ENCODE results near the gene ZNF853.
A peak's percentile ranks its signal among the peaks of the same experiment; 100 is the strongest.
"Not testable (repeated sequence)": the region's sequence is repeated elsewhere in the genome, so short reads cannot be mapped to it uniquely, and the experiment has no call there.

ZNF853 gene

DNA sequence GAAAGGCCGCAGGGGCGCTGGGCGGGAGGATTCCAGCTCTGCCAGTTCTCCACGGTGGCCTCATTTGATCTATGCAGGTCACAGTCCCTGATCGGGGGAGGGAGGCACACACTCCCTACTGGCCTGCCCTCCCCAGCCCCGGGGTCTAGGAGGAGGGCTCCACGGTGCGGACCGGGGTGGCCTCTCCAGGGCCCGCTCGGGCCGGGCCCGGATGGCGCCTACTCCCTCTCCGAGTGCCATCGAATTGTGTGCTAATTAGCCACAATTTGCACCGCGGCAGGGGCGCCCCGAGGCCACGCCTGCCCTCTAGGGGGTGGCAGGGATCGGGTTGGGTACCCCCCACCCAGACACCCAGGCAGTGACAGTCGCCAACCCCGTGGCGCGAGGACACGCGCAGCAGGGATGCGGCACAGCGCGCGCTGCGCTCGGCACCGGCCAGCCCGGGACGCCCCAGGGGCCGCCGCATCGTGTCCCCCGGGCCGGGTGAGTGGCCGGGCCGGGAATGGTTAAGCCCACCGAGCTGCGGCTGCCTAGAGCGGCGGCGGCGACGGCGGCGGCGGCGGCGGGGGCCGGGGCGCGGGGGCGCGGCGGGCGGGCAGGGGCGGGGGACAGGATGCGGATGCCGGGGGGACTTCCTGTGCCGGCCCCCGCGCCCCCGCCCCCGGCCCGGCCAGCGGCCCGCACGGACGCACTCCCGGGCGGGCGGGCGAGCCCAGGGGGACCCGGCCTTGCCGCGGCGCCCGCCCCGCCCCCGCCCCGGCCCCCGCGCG, at the start of gene ZNF853:
ZNF853 (plus strand) TSS at position 658 of the 770 bp plus-strand sequence. CDS start 565 bp downstream, outside the sequence.
- no peak for DNase-seq

DNA sequence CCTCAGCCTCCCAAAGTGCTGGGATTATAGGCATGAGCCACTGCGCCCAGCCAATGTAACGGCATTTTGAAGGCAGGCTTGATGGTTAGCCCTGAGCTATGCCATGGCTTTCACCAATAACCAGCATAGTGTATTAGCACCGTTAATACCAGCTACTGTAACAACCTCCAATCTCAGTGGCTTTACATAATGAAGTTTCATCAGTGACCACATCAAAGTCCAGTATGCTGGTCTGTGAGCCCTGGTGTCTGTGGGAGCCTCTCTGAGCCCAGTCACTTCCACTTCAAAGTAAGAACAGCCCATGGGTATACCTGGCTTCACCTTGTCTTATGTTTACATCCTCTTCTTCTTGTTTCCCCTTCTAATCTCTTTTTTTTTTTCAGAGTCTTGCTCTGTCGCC, 49.8 kb upstream of the ZNF853 start:
- DNase-seq: no peak

DNA sequence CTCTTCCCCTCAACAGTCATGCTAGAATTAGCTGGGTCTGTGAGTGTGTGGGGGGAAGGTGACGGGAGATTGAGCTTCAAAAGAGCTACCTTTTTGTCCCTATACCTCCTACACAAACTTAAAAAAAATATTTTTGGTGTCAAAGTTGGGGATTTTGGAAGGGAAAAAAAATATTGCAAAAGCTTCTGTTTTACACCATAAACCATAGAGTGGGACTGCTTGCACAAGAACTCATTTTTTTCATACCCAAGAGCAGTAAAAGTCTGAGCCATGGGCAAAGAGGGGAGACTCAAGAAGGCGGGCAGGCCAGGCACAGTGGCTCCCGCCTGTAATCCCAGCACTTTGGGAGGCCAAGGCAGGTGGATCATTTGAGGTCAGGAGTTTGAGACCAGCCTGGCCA, 47.5 kb upstream of the ZNF853 start:
- no peak for DNase-seq

DNA sequence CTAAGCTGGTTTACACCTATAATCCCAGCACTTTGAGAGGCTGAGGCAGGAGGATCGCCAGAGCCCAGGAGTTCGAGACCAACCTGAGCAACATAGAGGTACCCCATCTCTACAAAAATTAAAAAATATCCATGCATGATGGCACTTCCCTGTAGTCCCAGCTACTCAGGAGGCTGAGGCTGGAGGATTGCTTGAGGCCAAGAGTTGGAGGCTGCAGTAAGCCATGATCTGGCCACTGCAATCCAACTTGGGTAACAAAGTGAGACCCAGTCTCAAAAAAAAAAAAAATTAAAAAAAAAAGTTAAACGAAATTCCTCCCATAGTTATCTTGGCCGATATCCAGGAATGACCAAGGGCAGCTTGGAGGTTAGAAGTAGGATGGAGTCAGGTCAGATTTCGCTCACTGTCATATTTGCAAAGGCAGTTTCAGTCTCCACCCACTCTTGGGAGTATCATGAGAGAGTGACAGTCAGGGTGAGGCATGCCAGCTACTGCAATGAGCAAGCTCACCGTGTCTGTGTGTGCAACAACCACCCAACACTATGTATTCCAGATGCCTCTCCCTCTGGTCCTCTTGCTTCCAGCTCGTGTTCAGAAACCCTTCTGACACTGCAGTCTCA, 44.1 kb upstream of the ZNF853 start:
- DNase-seq: peak; percentile 2

DNA sequence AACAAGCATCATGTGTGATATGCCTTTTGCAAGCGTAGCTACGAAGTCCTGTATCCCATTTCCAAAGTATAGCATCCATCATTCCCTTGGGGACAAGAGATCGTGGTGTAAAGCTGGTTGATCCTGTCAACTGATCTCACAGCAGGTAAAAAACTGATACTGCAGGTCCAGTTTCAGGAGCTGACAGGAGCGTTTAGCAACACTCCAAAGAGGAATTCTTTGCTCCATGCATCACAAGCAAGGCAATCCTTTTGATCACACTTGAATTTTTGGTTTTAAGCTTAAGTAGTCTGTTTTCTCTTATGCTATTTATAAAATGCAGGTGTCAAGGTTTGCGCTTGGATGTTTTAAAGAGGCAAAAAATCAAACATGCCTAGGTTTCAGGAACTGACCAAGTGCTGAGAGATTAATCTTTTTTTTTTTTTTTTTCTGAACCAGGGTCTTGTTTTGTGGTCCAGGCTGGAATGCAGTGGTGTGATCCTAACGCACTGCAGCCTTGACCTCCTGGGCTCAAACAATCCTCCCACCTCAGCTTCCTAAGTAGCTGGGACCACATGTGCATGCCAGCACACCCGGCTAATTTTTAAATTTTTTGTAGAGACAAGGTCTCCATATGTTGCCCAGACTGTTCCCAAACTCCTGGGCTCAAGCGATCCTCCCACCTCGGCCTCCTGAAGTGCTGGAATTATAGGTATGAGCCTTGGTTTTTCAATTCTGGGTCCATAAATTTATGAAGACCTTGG, 40.0 kb upstream of the ZNF853 start:
- DNase-seq: no peak

DNA sequence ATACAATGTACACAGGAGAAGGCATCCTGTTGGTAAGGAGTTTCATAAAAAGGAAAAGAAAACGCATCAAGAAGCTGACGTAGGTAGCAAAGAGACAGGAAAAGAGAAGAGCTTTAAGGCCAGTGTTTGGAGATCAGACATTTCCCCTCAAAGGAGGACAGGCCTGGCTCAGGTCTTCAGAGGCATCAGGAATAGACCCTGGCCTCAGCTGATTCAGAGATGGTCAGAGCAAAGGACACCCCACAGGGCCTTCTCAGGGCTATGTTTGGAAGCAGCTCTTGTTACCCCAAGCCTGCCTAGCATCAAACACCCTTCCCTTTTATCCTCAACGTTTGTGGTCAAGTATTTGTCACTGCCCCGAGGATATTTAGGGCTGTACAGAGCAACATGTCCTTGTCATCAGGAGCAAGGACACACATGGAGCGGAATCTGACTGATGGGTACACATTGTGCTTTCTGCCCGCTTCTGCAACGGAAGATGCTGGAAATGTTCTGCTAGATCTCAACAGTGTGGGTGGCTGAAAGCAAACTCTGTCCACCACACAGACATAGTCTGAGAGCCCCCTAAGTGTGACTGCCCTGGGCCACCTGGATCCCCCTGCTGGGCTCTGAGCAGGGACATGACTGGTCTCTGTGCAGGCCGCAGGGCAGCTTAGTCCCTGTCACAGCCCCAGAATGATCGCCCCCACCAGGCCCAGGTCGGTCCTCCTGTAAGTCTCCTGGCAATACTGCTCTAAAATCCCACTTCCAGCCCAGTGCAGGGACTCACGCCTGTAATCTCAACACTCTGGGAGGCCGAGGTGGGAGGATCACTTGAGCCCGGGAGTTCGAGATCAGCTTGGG, 39.2 kb upstream of the ZNF853 start:
- DNase-seq: no peak

DNA sequence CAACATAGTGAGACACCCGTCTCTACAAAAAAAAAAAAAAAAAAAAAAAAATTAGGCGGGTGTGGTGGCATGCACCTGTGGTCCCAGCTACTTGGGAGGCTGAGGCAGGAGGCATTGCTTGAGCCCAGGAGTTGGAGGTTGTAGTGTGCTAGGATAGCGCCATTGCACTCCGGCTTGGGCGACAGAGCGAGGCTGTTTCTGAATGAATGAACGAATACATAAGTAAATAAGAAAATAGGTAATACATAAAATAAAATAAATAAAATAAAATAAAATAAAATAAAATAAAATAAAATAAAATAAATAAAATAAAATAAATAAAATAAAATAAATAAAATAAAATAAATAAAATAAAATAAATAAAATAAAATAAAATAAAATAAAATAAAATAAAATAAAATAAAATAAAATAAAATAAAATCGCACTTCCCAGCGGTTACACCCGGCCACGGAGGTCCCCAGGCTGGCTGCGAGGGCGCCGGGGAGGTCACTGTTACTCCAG, 38.5 kb upstream of the ZNF853 start:
- DNase-seq: not testable (repeated sequence)

DNA sequence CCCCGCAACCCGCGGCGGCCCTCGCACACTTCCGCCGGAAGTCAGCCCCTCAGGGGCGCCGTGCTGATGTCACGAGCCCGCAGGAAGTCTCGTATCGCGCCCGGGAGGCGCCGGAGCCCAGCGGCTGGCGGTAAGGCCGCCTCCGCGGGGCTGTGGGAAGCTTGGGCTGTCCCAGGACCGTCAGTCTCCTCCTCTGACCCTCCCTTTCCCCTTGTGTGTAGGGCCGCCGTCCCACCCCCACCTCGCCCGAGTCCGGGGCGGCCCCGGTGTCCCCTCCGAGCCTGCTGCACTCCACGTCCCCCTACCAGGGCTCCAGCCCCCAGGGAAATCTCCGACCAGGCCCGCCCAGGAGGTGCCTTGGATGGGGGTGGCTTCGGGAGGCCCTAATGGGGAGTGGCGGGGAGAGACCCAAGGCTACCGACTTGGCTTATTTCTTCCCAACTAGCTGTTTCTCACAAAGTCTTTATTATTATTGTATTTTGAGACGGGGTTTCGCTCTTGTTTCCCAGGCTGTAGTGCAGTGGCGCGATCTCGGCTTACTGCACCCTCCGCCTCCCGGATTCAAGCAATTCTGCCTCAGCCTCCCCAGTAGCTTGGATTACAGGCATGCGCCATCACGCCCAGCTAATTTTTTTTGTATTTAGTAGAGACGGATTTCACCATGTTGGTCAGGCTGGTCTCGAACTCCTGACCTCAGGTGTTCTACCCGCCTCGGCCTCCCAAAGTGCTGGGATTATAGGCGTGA, 37.9 kb upstream of the ZNF853 start, which contains the start of gene ZDHHC4:
ZDHHC4 (plus strand) TSS at position 86 of the 745 bp plus-strand sequence. CDS start 3,108 bp downstream, outside the sequence.
- peak; percentile 83 for DNase-seq

DNA sequence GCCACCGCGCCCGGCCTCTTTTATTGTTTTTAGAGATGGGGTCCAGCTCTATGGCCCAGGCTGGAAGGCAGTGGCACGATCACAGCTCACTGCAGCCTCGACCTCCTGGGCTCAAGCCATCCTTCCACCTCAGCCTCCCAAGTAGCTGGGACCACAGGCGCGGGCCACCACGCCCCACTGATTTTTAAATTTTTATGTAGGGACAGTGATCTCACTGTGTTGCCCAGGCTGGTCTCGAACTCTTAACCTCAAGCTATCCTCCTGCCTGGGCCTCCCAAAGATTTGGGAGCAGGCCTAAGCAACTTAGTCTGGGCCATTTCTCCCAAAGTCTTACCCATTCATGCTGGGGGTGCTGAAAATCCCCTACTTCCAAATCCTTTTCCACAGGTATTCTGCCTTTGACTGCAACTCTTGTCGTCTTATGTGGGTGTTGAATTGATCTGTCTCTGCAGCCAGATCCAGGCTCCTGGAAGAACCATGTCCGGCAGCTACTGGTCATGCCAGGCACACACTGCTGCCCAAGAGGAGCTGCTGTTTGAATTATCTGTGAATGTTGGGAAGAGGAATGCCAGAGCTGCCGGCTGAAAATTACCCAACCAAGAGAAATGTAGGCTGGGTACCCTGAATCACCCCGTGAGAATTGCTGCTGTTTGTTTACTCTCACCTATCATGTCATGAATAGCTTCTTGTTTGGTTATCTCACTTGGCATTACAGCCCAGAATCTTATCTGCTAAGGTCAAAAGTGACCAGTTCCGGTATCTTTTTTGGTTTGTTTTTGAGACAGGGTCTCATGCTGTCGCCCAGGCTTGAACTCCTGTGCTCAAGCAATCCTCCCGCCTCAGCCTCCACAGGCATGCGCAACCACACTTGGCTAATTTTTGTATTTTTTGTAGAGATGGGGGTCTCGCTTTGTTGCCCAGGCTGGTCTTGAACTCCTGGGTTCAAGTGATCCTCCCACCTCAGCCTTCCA, 37.0 kb upstream of the ZNF853 start:
- no peak for DNase-seq

DNA sequence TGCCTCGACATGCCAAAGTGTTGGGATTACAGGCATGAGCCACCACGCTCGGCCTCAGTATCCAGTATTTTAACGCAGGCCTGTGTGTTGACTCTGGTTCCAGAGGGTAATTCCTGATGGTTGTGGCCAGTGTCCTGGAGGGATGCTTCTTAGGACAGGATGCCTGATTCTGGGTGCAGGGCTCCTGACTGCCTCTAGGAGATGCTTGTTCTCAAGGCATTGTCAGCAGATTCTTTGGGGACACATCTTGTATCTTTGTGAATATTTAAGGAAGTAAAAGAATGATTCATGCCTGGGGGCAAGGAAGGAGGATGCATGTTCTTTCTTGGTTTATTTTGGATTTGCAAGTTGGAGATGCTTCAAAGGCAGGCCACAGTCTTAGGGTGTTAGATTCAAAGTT, 36.0 kb upstream of the ZNF853 start:
- no peak for DNase-seq

DNA sequence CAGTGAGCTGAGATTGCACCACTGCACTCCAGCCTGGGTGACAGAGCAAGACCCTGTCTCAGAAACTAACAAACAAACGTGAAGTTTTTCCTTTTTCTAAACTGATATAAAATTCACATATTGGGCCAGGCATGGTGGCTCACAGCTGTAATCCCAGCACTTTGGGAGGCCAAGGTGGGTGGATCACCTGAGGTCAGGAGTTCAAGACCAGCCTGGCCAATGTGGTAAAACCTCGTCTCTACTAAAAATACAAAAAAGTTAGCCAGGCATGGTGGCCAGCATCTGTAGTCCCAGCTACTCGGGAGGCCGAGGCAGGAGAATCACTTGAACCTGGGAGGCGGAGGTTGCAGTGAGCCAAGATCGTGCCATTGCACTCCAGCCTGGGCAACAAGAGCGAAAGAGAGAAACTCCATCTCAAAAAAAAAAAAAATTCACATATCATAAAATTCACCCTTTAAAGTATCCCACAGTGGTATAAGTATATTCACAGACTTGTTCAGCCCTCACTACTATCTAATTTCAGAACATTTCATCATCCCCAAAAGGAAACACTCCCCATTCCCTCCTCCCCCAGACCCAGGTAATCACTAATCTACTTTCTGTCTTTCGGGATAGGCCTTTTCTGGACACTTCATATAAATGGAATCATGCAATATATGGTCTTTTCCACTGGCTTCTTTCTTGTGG, 29.5 kb upstream of the ZNF853 start:
- DNase-seq: not testable (repeated sequence)

DNA sequence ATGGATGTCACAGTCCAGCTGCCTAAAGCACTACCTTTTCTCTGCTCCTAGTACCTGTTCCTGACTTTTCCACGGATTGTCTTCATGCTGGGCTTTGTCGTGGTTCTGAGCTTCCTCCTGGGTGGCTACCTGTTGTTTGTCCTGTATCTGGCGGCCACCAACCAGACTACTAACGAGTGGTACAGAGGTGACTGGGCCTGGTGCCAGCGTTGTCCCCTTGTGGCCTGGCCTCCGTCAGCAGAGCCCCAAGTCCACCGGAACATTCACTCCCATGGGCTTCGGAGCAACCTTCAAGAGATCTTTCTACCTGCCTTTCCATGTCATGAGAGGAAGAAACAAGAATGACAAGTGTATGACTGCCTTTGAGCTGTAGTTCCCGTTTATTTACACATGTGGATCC, 26.8 kb upstream of the ZNF853 start:
- no peak for DNase-seq

DNA sequence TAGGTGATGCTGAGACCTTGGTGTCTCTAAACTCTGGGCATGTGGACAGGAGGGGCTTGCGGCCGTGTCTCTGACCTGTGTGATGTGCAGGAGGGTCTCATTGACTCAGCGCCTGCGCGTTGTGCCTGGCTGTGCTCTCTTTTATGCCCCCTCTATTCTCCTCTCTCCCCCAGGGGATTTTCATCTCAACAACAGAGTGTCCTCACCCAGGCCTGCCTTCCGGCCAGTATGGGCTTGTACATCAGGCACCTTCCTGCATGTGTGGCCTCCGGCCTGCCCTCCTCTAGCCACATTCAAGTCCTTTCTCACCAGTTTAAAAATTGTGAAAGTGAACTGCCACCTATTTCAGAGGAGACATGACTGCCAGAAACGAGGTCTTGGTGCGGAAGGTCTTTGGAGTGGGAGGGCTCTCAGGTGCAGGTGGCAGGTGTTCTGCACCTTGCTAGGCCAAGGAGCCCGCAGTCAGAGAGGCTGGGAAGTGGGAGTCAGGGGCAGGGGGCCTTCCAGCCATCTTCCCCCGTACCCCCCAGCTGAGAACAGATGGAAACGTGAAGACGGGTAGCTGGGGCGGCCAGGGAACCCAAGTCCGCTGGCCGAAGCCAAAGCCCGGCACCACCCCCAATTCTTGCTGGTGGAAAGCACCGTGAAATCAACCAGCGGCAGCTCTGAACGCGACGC, 26.1 kb upstream of the ZNF853 start:
- DNase-seq: no peak

DNA sequence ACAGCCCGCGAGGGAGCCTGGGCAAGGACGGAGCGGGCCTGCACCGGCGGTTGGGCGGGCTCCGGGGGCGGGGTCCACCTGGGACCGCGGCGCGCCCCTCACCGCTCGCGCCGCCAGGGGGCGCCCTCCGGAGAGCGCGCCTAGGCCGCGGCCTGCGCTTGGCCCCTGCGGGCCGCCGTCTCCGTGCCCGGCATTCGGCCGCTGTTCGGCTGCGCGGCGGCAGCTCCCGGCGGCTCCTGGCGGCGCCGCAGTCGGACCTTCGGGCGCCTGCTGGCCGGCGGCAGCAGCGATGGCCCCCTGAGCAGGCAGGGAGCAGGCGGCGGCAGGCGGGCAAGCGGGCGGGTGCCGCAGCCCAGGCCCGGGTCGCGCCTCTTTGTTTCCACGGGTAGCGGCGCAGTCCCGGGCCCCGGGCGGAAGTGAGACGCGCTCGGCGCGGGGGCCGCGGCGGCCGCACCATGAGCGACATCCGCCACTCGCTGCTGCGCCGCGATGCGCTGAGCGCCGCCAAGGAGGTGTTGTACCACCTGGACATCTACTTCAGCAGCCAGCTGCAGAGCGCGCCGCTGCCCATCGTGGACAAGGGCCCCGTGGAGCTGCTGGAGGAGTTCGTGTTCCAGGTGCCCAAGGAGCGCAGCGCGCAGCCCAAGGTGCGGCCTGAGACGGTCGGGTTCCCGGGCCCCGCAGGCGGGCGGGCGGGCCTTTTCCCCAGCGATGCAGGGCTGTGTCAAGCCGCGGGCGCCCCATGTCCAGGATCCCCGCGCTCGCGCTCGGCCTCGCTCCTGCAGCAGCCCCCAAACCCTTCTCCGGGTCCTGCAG, 25.4 kb upstream of the ZNF853 start, which contains the start of gene INTS15:
INTS15 (plus strand) TSS at position 193 of the 816 bp plus-strand sequence; CDS start at position 456, 263 bp downstream.
- DNase-seq: peak; percentile 60

DNA sequence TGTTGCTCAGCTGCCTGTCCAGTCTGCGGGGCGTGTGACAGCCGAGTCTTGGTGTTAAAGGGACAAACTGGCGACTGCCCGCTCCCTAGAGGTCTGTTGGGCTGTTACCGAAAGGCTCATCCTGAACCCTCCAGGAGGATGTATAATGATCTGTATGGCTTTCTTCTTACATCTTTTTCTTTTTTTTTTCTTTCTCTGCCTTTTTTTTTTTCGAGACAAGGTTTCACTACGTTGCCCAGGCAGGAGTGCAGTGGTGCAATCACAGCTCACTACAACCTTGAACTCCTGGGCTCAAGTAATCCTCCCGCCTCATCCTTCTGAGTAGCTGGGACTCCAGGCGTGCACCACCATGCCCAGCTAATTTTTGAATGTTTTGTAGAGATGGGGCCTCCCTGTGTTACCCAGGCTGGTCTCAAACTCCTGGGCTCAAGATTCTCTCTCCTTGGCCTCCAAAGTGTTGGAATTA, 24.7 kb upstream of the ZNF853 start:
- no peak for DNase-seq

DNA sequence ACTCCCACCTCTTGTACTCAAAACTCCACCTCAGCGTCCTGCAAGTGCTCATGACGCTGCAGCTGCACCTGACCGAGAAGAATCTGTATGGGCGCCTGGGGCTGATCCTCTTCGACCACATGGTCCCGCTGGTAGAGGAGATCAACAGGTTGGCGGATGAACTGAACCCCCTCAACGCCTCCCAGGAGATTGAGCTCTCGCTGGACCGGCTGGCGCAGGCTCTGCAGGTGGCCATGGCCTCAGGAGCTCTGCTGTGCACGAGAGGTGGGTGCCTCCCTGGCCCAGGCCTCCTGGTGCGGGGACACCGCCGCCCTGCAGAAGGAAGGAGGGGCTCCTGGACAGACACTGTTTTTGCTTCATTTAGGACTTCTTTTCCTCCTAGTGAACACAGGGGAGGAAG, 15.3 kb upstream of the ZNF853 start:
- DNase-seq: no peak

DNA sequence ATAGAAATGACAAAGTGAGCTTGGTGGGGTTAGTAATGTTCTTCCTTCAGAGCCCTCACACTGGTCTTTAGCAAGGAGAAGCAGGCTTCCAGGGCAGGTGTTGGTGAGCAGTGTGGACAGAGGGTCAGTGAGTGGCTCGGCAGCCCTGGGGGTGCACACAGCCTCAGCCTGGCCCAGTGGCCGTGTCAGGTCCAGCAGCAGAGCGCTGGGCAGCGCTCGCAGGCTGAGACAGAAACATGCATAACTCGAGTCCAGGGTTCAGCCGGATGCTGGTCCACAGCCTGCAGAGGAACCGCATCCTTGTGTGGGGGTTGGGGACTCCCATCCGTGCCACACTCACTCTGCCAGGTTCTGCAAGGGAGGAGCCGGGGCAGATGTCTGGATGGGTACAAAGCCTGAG, 11.0 kb upstream of the ZNF853 start:
- no peak for DNase-seq
